Measurements from ENCODE around the gene KCTD21.

DNA sequence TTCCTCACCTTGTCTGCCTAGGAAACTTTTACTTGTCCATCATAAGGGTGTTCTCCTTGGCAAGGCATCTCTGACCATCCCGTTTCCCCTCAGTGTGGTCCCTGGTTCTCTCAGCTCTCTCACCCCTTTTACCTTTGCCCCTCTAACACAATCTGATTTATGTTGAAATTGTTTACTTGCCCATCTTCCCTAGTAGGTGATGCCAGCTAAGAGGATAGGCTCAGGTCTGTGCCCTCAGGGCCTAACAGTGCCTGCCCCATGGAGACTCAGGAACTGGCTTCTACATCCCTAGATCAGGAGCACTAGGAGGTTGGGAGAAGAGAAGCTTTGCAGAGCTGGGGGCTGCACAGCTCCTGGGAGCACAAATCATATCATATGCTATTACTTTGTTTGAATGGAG is 27.9 kb downstream of the KCTD21 start:
- no peak for TF ChIP-seq EZH2 (IDR thresholded peaks at IDR 0.05; ENCODE audit: insufficient read depth, poor library complexity, severe bottlenecking)
- no peak for TF ChIP-seq EZH2phosphoT487 (IDR thresholded peaks at IDR 0.05; ENCODE audit: insufficient read depth, low read depth)
